Thymus (tissue), 11 donors: ENCODE results near the gene DCC. TPM values are rescaled to one million over a fixed set of nuclear protein-coding genes. Genes with fewer than 3 reads are reported as not detected.

Source experiments
- DNase-seq, 9 donors: peaks; one replicate each; pipeline ENCODE4 v3.0.0-alpha.2; 2013; ENCODE audit warnings: low spot score in 9 of 9, low read depth in 6 of 9, missing footprints in 1 of 9
- H3K27ac ChIP-seq, 2 donors: one replicate each; pipeline ENCODE4 v1.5.1; 2013; ENCODE audit warnings: control low read depth in 1 of 2, low read depth in 1 of 2, low read length in 1 of 2, mild to moderate bottlenecking in 1 of 2, moderate library complexity in 1 of 2
- H3K27me3 ChIP-seq, 2 donors: one replicate each; pipeline ENCODE4 v1.5.1; 2013; ENCODE audit warnings: low read length in 1 of 2; ENCODE audit not compliant: control insufficient read depth in 2 of 2, insufficient read depth in 1 of 2
- H3K36me3 ChIP-seq, 2 donors: one replicate each; pipeline ENCODE4 v1.5.1; 2013; ENCODE audit warnings: low read length in 1 of 2, mild to moderate bottlenecking in 1 of 2, moderate library complexity in 1 of 2; ENCODE audit not compliant: control insufficient read depth in 2 of 2, insufficient read depth in 2 of 2
- H3K4me1 ChIP-seq, 2 donors: one replicate each; pipeline ENCODE4 v1.5.1; 2013; ENCODE audit warnings: low read length in 2 of 2; ENCODE audit not compliant: control insufficient read depth in 2 of 2, insufficient read depth in 2 of 2
- H3K4me3 ChIP-seq, 2 donors: one replicate each; pipeline ENCODE4 v1.5.1; 2013; ENCODE audit warnings: low read length in 2 of 2, control low read depth in 1 of 2, mild to moderate bottlenecking in 1 of 2
- H3K9me3 ChIP-seq, 2 donors: one replicate each; pipeline ENCODE4 v1.5.1; 2013; ENCODE audit warnings: low read length in 1 of 2, mild to moderate bottlenecking in 1 of 2; ENCODE audit not compliant: control insufficient read depth in 2 of 2, insufficient read depth in 1 of 2
- WGBS: extraction: QIAGEN DNeasy Blood & Tissue Kit; methylation state at CpG from one replicate; pipeline ENCODE4 v1.1.7; 2013; 5-methylcytosine and 5-hydroxymethylcytosine counted together
- polyA plus RNA-seq: library from polyadenylated mRNA; stranded (reverse); fragments of 200-250 nt; gene quantifications from one replicate; pipeline ENCODE4 v1.2.3, GENCODE V29; 2013
- total RNA-seq: library from RNA; stranded (reverse); fragments of 120-200 nt; gene quantifications from one replicate; pipeline ENCODE4 v1.2.4, GENCODE V29; 2013
- donor health status: healthy.

The DCC gene
- total and polyA plus RNA-seq, 2 donors: 0.68 to 7.6 TPM

DNA sequence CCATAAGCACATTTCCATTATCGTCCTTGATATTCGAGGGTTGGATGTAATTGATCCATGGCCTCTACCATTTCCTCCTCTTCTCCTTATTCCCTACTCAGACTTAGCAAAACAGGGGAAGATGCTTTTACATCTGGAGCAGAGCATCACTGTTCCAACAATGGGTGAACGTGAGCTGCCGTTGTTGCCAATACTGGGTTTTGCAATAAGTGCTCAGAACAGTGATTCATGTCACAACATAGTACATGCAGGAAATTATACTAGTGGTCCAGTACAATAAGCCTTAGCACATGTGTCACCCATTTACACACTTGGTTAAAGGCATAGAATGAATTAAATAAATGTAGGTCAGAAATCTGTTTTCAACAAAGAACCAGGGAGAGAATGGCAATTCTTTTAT is 112.4 kb downstream of the DCC start:
- WGBS: 94% methylated on average over 4 of the region's 4 CpGs
- no peaks in the 10 kb centered on the region for H3K27me3 ChIP-seq
- H3K4me3 ChIP-seq: no peak overlapping the region
- H3K36me3 ChIP-seq: no peaks in the 10 kb centered on the region
- DNase-seq: no peak
- H3K27ac ChIP-seq: no peak overlapping the region
- H3K4me1 ChIP-seq: no peaks in the 10 kb centered on the region
- no peaks in the 10 kb centered on the region for H3K9me3 ChIP-seq

- Histone ChIP-seq H3K9me3 (peaks cover 0 to 2% of the 10 kb centered on the region in 2 donors), H3K36me3 (no peaks in the 10 kb centered on the region), H3K4me3 (no peak overlapping the region), H3K4me1 (no peaks in the 10 kb centered on the region), H3K27ac (no peak overlapping the region), H3K27me3 (no peaks in the 10 kb centered on the region)
- WGBS: 93% methylated on average over 1 of the region's 1 CpG
- DNase-seq: no peak
These were observed 119.9 kb downstream of the DCC start for GRCh38 chr18:52459890-52460289.

GRCh38 chr18:52462853-52463252 is 122.9 kb downstream of the DCC start:
- Histone ChIP-seq H3K27me3 (no peaks in the 10 kb centered on the region), H3K4me1 (no peaks in the 10 kb centered on the region), H3K27ac (no peak overlapping the region), H3K36me3 (no peaks in the 10 kb centered on the region), H3K4me3 (no peak overlapping the region), H3K9me3 (peaks cover 0 to 2% of the 10 kb centered on the region in 2 donors)
- DNase-seq: no peak
- WGBS: 91% methylated on average over 4 of the region's 4 CpGs

GRCh38 chr18:52465391-52465790 is 125.4 kb downstream of the DCC start:
- WGBS: 59% methylated on average over 4 of the region's 4 CpGs
- no peaks in the 10 kb centered on the region for H3K9me3 ChIP-seq

DNA sequence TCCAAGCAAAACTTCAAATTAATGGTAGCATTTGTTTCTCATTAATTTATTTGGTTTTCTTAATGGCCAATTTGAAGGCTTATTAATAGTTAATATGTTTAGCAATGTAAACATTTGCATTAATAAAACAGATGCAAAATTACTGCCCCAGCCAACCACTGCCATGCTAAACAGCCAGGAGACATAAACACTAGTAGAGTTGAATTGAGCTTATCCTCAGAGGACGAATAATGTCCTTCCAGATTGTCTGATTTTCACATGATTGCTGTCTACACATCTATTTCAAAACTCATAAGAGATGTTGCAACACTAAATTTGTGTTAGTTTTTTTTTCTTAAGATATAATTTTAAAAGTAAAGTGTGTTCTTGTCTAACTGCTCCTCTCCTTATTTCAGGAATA is 128.5 kb downstream of the DCC start:
- H3K36me3 ChIP-seq: no peaks in the 10 kb centered on the region
- H3K27me3 ChIP-seq: no peaks in the 10 kb centered on the region
- 96% methylated on average over 1 of the region's 1 CpG for WGBS
- H3K4me1 ChIP-seq: no peaks in the 10 kb centered on the region
- no peaks in the 10 kb centered on the region for H3K9me3 ChIP-seq
- H3K27ac ChIP-seq: no peak overlapping the region
- no peak overlapping the region for H3K4me3 ChIP-seq
- no peak for DNase-seq

More at GRCh38 chr18:52465391-52465790, 125.4 kb downstream of the DCC start:
- Histone ChIP-seq H3K4me1 (no peaks in the 10 kb centered on the region), H3K4me3 (no peak overlapping the region), H3K36me3 (no peaks in the 10 kb centered on the region), H3K27me3 (no peaks in the 10 kb centered on the region), H3K27ac (no peak overlapping the region)
- DNase-seq: no peak

DNA sequence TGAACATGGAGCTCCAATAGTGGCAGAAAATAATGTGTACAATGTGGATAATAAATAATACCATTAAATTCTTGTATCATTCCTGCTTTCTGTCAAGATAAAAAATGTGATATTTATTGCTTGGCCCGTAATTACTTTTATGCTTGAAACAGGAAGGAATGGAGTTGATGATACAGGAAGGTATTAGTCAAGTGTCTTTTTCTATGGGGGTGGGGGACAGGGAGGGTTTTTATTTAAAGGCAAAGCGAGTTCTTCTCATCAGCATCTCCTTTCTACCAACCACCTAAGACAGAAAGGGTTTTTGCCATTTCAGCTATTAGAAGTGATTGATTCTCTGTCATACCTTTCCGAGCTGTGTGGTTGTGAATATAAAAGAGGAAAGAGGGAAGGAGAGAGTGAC is 135.3 kb downstream of the DCC start:
- 70% methylated on average over 3 of the region's 3 CpGs for WGBS
- no peak overlapping the region for H3K27ac ChIP-seq
- H3K36me3 ChIP-seq: no peaks in the 10 kb centered on the region
- H3K4me1 ChIP-seq: no peaks in the 10 kb centered on the region
- H3K4me3 ChIP-seq: no peak overlapping the region
- H3K27me3 ChIP-seq: no peaks in the 10 kb centered on the region
- DNase-seq: no peak
- H3K9me3 ChIP-seq: no peaks in the 10 kb centered on the region

DNA sequence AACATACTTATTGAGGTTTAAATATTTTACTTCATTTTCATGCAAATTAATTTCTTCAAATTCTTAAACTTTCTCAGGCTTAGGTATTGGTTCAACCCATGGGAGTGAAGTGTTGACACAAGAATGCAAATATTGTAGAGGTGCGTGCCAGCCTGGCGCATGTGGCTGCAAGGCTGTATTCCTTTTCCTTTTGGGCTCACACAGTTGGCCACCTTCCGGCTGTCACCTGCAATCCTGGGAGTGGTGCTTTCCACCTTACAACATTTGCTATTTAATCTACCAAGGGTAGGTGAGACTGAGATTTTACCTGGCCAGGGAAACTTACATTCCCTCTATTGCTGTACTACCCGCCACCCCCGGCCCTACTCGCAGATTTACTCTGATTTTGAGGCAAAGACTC is 141.1 kb downstream of the DCC start:
- no peaks in the 10 kb centered on the region for H3K27me3 ChIP-seq
- H3K4me3 ChIP-seq: no peak overlapping the region
- 92% methylated on average over 6 of the region's 6 CpGs for WGBS
- no peak overlapping the region for H3K27ac ChIP-seq
- no peaks in the 10 kb centered on the region for H3K9me3 ChIP-seq
- H3K36me3 ChIP-seq: no peaks in the 10 kb centered on the region
- H3K4me1 ChIP-seq: no peaks in the 10 kb centered on the region
- no peak for DNase-seq

DNA sequence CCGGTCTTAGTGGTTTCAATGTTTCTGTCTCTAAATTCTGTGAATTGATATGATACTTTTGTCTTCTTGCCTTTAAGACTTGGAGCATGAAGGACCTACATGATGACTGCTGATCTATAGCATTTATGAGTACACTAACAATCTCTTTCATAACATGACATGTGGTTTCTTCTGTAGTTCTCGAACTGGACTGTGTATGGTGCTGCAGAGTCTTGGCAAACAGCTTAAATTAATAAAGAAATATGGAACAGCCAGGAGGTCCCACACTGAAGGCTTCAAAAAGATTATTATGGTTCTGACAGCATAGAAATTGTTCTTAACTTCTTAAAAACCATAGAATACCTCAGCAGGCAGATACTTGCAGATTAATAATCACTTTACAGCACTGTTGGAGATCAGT is 145.0 kb downstream of the DCC start:
- no peak overlapping the region for H3K4me3 ChIP-seq
- H3K27ac ChIP-seq: no peak overlapping the region
- H3K4me1 ChIP-seq: no peaks in the 10 kb centered on the region
- WGBS: 76% methylated on average over 2 of the region's 2 CpGs
- H3K36me3 ChIP-seq: no peaks in the 10 kb centered on the region
- no peak for DNase-seq
- H3K27me3 ChIP-seq: no peaks in the 10 kb centered on the region
- no peaks in the 10 kb centered on the region for H3K9me3 ChIP-seq

DNA sequence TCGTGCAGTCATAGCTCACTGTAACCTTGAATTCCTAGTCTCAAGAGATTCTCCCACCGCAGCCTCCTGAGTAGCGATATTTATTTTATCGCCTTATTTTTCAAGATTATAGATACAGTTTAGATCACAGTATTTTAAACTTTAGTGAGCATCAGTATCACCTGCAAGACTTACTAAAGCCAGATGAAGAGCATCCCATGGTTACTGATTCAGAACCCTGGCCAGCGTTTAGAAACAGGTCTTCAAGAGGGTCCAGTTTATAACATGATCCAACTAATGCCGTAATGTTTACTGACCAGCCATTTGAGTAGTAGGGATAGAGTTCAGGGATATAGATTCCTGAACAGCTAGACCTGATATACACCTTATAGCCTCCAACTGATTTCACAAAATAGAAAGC is 146.1 kb downstream of the DCC start:
- WGBS: 96% methylated on average over 6 of the region's 6 CpGs

More for the DNA sequence above, 146.1 kb downstream of the DCC start:
- no peak overlapping the region for H3K27ac ChIP-seq
- H3K27me3 ChIP-seq: no peaks in the 10 kb centered on the region
- no peaks in the 10 kb centered on the region for H3K9me3 ChIP-seq
- no peaks in the 10 kb centered on the region for H3K36me3 ChIP-seq
- no peaks in the 10 kb centered on the region for H3K4me1 ChIP-seq
- no peak for DNase-seq
- no peak overlapping the region for H3K4me3 ChIP-seq
